22Rv1 (cell line): Measurements from ENCODE around the gene PPP1R1A.

Experiments used
- ZFX ChIP-seq: fragments of 450-650 bp; IDR thresholded peaks from 2 replicates; pipeline ENCODE4 v1.6.1; 2017; ENCODE audit warnings: antibody characterized with exemption, borderline replicate concordance
- TF ChIP-seq, protein P1 (sequence below): fragments of 450-650 bp; IDR thresholded peaks from 2 replicates; pipeline ENCODE4 v1.5.1; 2017; ENCODE audit warnings: mild to moderate bottlenecking

DNA sequence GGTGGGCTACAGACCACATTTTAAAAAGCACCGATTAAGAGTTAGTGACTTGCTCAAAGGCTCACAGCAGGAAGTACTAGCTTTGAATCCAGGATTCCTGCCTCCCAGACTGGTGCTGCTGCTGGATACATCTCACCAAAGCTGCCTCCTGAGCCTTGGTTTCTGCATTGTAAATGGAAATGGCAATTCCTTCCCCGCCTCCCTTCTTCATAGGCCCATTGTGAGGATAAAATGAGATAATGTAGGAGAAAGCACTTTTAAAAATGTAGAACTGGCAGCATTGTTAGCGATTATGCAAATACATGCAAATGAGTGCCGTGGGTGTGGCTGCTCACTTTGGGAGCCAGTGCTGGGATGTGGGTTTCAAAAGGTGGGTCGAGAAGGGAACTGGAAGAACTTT, 23.7 kb downstream of the PPP1R1A start:
- TF ChIP-seq, protein P1, sequence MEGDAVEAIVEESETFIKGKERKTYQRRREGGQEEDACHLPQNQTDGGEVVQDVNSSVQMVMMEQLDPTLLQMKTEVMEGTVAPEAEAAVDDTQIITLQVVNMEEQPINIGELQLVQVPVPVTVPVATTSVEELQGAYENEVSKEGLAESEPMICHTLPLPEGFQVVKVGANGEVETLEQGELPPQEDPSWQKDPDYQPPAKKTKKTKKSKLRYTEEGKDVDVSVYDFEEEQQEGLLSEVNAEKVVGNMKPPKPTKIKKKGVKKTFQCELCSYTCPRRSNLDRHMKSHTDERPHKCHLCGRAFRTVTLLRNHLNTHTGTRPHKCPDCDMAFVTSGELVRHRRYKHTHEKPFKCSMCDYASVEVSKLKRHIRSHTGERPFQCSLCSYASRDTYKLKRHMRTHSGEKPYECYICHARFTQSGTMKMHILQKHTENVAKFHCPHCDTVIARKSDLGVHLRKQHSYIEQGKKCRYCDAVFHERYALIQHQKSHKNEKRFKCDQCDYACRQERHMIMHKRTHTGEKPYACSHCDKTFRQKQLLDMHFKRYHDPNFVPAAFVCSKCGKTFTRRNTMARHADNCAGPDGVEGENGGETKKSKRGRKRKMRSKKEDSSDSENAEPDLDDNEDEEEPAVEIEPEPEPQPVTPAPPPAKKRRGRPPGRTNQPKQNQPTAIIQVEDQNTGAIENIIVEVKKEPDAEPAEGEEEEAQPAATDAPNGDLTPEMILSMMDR, result no peak
- TF ChIP-seq ZFX, result no peak
